ENCODE data around the gene ELAC1. TPM values are rescaled to one million over a fixed set of nuclear protein-coding genes. Genes with fewer than 3 reads are reported as not detected.

The ELAC1 gene
- total RNA-seq, 1 donor from 2014 or later: 5.6 TPM

Other genes starting within 250 kb of the ELAC1 start
- 4.6 TPM for gene MRO, start 148.0 kb upstream of the ELAC1 start, total RNA-seq
- 88.2 TPM for gene ME2, start 88.9 kb upstream of the ELAC1 start, total RNA-seq
- 94.7 TPM for gene SMAD4, start 62.2 kb downstream of the ELAC1 start, total RNA-seq
- gene MEX3C, start 229.6 kb downstream of the ELAC1 start, total RNA-seq: 20.5 TPM